Neural cell (in vitro differentiated cells): Measurements from ENCODE around the gene RGS17. TPM values are rescaled to one million over a fixed set of nuclear protein-coding genes. Genes with fewer than 3 reads are reported as not detected.
"Not testable (repeated sequence)": the region's sequence is repeated elsewhere in the genome, so short reads cannot be mapped to it uniquely, and the experiment has no call there.

Experiments used
- H2AFZ ChIP-seq: fragments of 200-600, 300-800 bp; sonication (generic), shearing (Covaris generic); 2 replicates; pipeline ENCODE4 v1.6.0; 2014; ENCODE audit warnings: low read depth, mild to moderate bottlenecking, antibody characterized with exemption, low read length, moderate library complexity
- H3F3A ChIP-seq: fragments of 200-600 bp; shearing (Covaris generic); 2 replicates; pipeline ENCODE4 v1.6.1; 2016; ENCODE audit warnings: mild to moderate bottlenecking, moderate library complexity, mixed read lengths, antibody characterized with exemption, low read length; ENCODE audit not compliant: insufficient read depth, poor library complexity, severe bottlenecking
- H3K27ac ChIP-seq: fragments of 200-600, 300-800 bp; sonication (generic), shearing (Covaris generic); 2 replicates; pipeline ENCODE4 v1.5.1; 2014; ENCODE audit warnings: mild to moderate bottlenecking, low read length, moderate library complexity
- H3K27me3 ChIP-seq: fragments of 300-800, 200-600 bp; sonication (generic), shearing (Covaris generic); 2 replicates; pipeline ENCODE4 v1.6.0; 2014; ENCODE audit warnings: mild to moderate bottlenecking, low read depth, low read length, moderate library complexity; ENCODE audit not compliant: insufficient read depth
- H3K36me3 ChIP-seq: fragments of 300-800, 200-600 bp; sonication (generic), shearing (Covaris generic); 2 replicates; pipeline ENCODE4 v1.5.1; 2014; ENCODE audit warnings: mild to moderate bottlenecking, antibody characterized with exemption, low read length, moderate library complexity; ENCODE audit not compliant: insufficient read depth
- H3K4me2 ChIP-seq: fragments of 300-800, 200-600 bp; sonication (generic), shearing (Covaris generic); 2 replicates; pipeline ENCODE4 v1.6.0; 2014; ENCODE audit warnings: mild to moderate bottlenecking, low read length
- H3K4me3 ChIP-seq: fragments of 300-800, 200-600 bp; sonication (generic), shearing (Covaris generic); 2 replicates; pipeline ENCODE4 v1.5.1; 2014; ENCODE audit warnings: mild to moderate bottlenecking, low read length, moderate library complexity
- H3K79me2 ChIP-seq: fragments of 200-600 bp; shearing (Covaris generic); replicated peaks from 2 replicates; pipeline ENCODE4 v1.6.0; 2014; ENCODE audit warnings: mild to moderate bottlenecking, low read length, moderate library complexity; ENCODE audit not compliant: insufficient read depth
- H3K9ac ChIP-seq: fragments of 300-800, 200-600 bp; sonication (generic), shearing (Covaris generic); 2 replicates; pipeline ENCODE4 v1.6.1; 2016; ENCODE audit warnings: mild to moderate bottlenecking, low read length, mixed read lengths
- H3K9me2 ChIP-seq: fragments of 200-600 bp; shearing (Covaris generic); 2 replicates; pipeline ENCODE4 v1.6.1; 2016; ENCODE audit warnings: mild to moderate bottlenecking, low read length, mixed read lengths; ENCODE audit not compliant: insufficient read depth
- H3K9me3 ChIP-seq: fragments of 200-600, 300-800 bp; sonication (generic), shearing (Covaris generic); 2 replicates; pipeline ENCODE4 v1.6.1; 2016; ENCODE audit warnings: mild to moderate bottlenecking, mixed run types, low read length, moderate library complexity, mixed read lengths
- H4K20me1 ChIP-seq: fragments of 200-600 bp; shearing (Covaris generic); 2 replicates; pipeline ENCODE4 v1.6.1; 2016; ENCODE audit warnings: mild to moderate bottlenecking, mixed run types; ENCODE audit not compliant: insufficient read depth
- CTCF ChIP-seq: fragments of 450-650 bp; IDR thresholded peaks from 2 replicates; pipeline ENCODE4 v1.5.1; 2014; ENCODE audit warnings: antibody characterized with exemption, mild to moderate bottlenecking, moderate library complexity; ENCODE audit not compliant: poor library complexity, severe bottlenecking
- EP300 ChIP-seq: fragments of 450-650 bp; conservative IDR thresholded peaks from 2 replicates; pipeline ENCODE4 v1.6.1; 2014; ENCODE audit warnings: antibody characterized with exemption, mild to moderate bottlenecking, moderate library complexity; ENCODE audit not compliant: poor library complexity, severe bottlenecking
- EZH2 ChIP-seq: fragments of 200-600, 300-800 bp; shearing (Covaris generic), sonication (generic); IDR thresholded peaks from 2 replicates; pipeline ENCODE4 v1.6.1; 2014; ENCODE audit warnings: antibody characterized with exemption, low read length, borderline replicate concordance, mild to moderate bottlenecking; ENCODE audit not compliant: insufficient read depth, poor library complexity, severe bottlenecking
- MXI1 ChIP-seq: fragments of 450-650 bp; conservative IDR thresholded peaks from 2 replicates; pipeline ENCODE4 v1.6.1; 2014; ENCODE audit warnings: antibody characterized with exemption, mild to moderate bottlenecking; ENCODE audit not compliant: poor library complexity, severe bottlenecking
- POLR2AphosphoS5 ChIP-seq: IDR thresholded peaks from 2 replicates; pipeline ENCODE4 v1.6.1; 2012
- RAD21 ChIP-seq: fragments of 450-650 bp; conservative IDR thresholded peaks from 2 replicates; pipeline ENCODE4 v1.6.1; 2014; ENCODE audit warnings: antibody characterized with exemption, mild to moderate bottlenecking, moderate library complexity
- REST ChIP-seq: IDR thresholded peaks from 2 replicates; pipeline ENCODE4 v1.6.1; 2012; ENCODE audit warnings: borderline replicate concordance
- SMC3 ChIP-seq: fragments of 450-650 bp; conservative IDR thresholded peaks from 2 replicates; pipeline ENCODE4 v1.6.1; 2014; ENCODE audit warnings: antibody characterized with exemption, mild to moderate bottlenecking, moderate library complexity; ENCODE audit not compliant: poor library complexity
- TAF1 ChIP-seq: IDR thresholded peaks from 2 replicates; pipeline ENCODE4 v1.6.1; 2012; ENCODE audit warnings: low read depth
- polyA plus RNA-seq: library from polyadenylated mRNA; depleted of rRNA; stranded (reverse); fragments of >200 nt; gene quantifications from 2 replicates; pipeline ENCODE4 v1.2.3, GENCODE V29; 2014

The RGS17 gene
- polyA plus RNA-seq, 1 donor from 2014 or later, result 44.9 TPM

GRCh38 chr6:152969688-152970418 lies 161.2 kb downstream of the RGS17 start:
- Histone ChIP-seq H4K20me1 (no peaks in the 10 kb centered on the region), H3K9me2 (no peaks in the 10 kb centered on the region), H3K79me2 (peaks cover 13% of the 10 kb centered on the region), H3K9me3 (no peaks in the 10 kb centered on the region), H3K4me3 (no peak overlapping the region), H3K27ac (no peak overlapping the region), H3K9ac (no peak overlapping the region), H2AFZ (no peak overlapping the region), H3K4me2 (no peak overlapping the region), H3K36me3 (peaks cover 19% of the 10 kb centered on the region), H3F3A (no peaks in the 10 kb centered on the region), H3K27me3 (no peaks in the 10 kb centered on the region)
- no peak for TF ChIP-seq CTCF
- no peak for TF ChIP-seq MXI1
- no peak for TF ChIP-seq RAD21
- TF ChIP-seq POLR2AphosphoS5, result no peak

DNA sequence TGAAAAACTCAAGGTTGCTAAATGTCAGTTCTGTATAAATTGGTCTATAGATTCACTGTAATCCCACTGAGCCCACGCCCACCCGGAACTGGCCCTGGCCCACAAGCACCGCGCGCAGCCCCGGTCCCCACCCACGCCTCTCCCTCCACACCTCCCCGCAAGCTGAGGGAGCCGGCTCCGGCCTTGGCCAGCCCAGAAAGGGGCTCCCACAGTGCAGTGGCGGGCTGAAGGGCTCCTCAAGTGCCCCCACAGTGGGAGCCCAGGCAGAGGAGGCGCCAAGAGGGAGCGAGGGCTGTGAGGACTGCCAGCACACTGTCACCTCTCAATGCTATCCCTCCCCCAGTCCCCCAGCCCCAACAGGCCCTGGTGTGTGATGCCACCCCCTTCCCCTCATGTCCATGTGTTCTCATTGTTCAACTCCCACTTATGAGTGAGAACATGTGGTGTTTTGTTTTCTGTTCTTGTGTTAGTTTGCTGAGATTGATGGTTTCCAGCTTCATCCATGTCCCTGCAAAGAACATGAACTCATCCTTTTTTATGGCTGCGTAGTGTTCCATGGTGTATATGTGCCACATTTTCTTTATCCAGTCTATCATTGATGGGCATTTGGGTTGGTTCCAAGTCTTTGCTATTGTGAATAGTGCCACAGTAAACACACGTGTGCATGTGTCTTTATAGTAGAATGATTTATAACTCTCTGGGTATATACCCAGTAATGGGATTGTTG lies 164.8 kb downstream of the RGS17 start:
- H3K27ac ChIP-seq, H4K20me1 ChIP-seq, H3K9me3 ChIP-seq, H3K9ac ChIP-seq, H2AFZ ChIP-seq, H3K9me2 ChIP-seq, H3K27me3 ChIP-seq, H3K4me3 ChIP-seq, H3K79me2 ChIP-seq, H3F3A ChIP-seq, H3K4me2 ChIP-seq: not testable (repeated sequence)
- peaks cover 16% of the 10 kb centered on the region for H3K36me3 ChIP-seq

GRCh38 chr6:152959333-152959732 lies 171.7 kb downstream of the RGS17 start:
- no peak for TF ChIP-seq TAF1
- TF ChIP-seq SMC3, result no peak
- TF ChIP-seq RAD21, result no peak
- no peak for TF ChIP-seq POLR2AphosphoS5
- no peak for TF ChIP-seq EP300
- TF ChIP-seq CTCF, result no peak
- TF ChIP-seq MXI1, result no peak
- no peak for TF ChIP-seq REST
- no peak for TF ChIP-seq EZH2
- no peak overlapping the region for H3K4me2 ChIP-seq
- no peaks in the 10 kb centered on the region for H3K36me3 ChIP-seq
- no peak overlapping the region for H3K9ac ChIP-seq
- H3K4me3 ChIP-seq, result no peak overlapping the region
- no peaks in the 10 kb centered on the region for H3K79me2 ChIP-seq
- H3K9me3 ChIP-seq, result no peaks in the 10 kb centered on the region
- H4K20me1 ChIP-seq, result no peaks in the 10 kb centered on the region
- H3K27ac ChIP-seq, result no peak overlapping the region
- no peak overlapping the region for H2AFZ ChIP-seq
- no peaks in the 10 kb centered on the region for H3K9me2 ChIP-seq
- H3K27me3 ChIP-seq, result no peaks in the 10 kb centered on the region
- no peaks in the 10 kb centered on the region for H3F3A ChIP-seq
